Adrenal gland (tissue), 5 donors: ENCODE data around the gene SMAD3.

Source experiments
- CTCF ChIP-seq, 6 experiments: fragments of 450-650 bp in 4 of 6; fragments of 200-600 bp in 2 of 6; sonication (generic) in 1 of 6; IDR thresholded peaks; 1 replicate in 5 of 6; 2 replicates in 1 of 6; pipeline versions ENCODE4 v1.5.1 to v1.8.0; 2016 to 2021; ENCODE audit warnings: antibody characterized with exemption in 6 of 6, mild to moderate bottlenecking in 2 of 6, moderate library complexity in 1 of 6
- POLR2A ChIP-seq, 2 donors: fragments of 450-650 bp; IDR thresholded peaks; one replicate each; pipeline ENCODE4 v1.6.1; 2017; ENCODE audit warnings: antibody characterized with exemption in 2 of 2, mild to moderate bottlenecking in 2 of 2, moderate library complexity in 1 of 2
- donor health status: DM: no; HTN: no; CAD: no.

GRCh38 chr15:67114046-67114445 lies 48.6 kb downstream of the SMAD3 start:
- TF ChIP-seq CTCF (IDR thresholded peaks at IDR 0.05) (no peak), POLR2A (IDR thresholded peaks at IDR 0.05) (no peak)
